Right ventricle myocardium superior (tissue), 1 donor: ENCODE measurements around the gene PTPN21. TPM values are rescaled to one million over a fixed set of nuclear protein-coding genes. Genes with fewer than 3 reads are reported as not detected.

ENCODE experiments used
- ATAC-seq: fragments of 200-7000 bp; cut with Tn5 transposase; one replicate; pipeline ENCODE4 v1.9.1; 2020; ENCODE audit warnings: mild to moderate bottlenecking; ENCODE audit not compliant: poor library complexity
- DNase-seq: peaks from one replicate; pipeline ENCODE4 v3.0.0-alpha.2; 2020
- intact Hi-C: fragments of 100-400 bp; cut with DNase I; formaldehyde crosslinking; loops from one replicate; pipeline ENCODE4 v1.11.2; 2022
- total RNA-seq: library from RNA; stranded (reverse); fragmentation: NEBNext Ultra II Directional; extraction: Animal tissue kit (Norgen Biotek cat#: 25700); gene quantifications from one replicate; pipeline ENCODE4 v1.2.1, GENCODE V29; 2021
- donor health status: DM: no; HTN: yes; CAD: no; lungs with severe emphysema.

The PTPN21 gene
- total RNA-seq, 1 donor from 2014 or later = 32.2 TPM

- no peak for ATAC-seq
- DNase-seq = no peak
- intact Hi-C loops = no loop called here
Measured at GRCh38 chr14:88518592-88519512, 36.0 kb downstream of the PTPN21 start.

DNA sequence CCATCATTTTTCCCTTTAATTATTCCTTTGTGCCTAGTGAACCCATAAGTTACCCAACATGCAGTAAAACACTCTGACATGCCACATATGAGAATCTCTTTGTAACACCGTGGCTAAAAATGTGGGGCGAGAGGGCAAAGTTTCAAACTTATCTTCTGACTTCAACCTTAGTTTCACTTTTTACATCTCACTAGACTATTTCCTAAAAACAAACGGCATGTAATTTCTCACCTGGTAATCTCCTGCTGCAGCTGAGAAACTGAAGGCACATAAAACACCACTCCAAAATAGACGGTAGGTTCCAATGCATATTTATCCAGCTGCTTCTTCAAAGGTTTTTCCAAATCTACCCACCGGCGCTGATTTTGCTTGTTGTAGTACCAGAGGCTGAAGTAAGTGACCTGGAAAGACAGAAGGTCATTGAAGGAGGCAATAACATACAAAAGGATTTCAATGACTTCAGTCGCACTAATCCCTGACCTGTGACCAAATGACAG, 37.9 kb downstream of the PTPN21 start:
- intact Hi-C loops = no loop called here
- DNase-seq (no peak), ATAC-seq (peak; percentile 19)

DNA sequence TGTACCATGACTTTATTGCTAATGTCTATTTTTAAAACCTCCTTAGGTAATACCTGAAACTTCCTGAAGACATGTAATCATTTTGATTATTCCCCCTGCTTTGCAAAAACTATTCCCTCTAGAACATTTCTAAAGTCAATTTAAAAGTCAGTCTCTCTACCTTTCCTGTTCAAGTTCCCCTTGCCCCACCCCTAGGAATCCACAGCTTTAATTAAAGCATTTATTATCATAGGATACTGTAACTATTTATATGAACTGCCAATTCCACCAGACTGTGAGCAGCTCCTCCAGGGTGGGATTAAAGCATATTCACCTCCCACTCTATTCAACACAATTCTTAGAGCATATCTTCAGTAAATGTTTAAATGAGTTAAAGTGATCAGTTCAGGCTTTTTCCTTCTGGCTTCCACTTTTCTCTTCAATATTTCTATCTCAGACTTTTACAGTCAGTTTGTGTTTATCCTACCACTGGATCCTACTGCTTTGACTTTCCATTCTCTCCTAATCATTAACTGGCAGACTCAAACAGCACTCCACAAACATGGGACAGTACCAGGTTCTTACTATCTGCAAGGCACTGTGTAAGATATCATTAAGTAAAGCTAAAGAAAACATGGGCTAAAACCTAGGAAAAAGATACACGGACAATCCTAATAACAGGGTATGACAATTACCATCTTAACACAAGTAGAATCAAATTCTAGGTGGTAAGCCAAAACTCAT, 39.1 kb downstream of the PTPN21 start:
- ATAC-seq (peak; percentile 70), DNase-seq (no peak)
- intact Hi-C loops = no loop called here

DNA sequence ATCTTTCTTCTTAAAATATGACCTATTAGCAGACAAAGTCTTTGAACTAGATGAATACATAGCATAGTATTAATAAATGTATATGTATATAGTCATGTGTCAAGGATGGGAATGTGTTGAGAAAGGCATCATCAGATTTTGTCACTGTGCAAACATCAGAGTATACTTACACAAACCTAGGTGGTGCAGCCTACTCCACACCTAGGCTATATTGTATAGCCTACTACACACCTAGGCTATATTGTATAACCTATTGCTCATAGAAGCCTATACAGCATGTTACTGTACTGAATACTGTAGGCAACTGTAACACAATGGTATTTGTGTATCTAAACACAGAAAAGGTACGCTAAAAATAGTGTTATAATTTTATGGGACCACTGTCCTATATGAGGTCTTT, 47.6 kb downstream of the PTPN21 start:
- intact Hi-C loops = no loop called here
- no peak for DNase-seq
- no peak for ATAC-seq

DNA sequence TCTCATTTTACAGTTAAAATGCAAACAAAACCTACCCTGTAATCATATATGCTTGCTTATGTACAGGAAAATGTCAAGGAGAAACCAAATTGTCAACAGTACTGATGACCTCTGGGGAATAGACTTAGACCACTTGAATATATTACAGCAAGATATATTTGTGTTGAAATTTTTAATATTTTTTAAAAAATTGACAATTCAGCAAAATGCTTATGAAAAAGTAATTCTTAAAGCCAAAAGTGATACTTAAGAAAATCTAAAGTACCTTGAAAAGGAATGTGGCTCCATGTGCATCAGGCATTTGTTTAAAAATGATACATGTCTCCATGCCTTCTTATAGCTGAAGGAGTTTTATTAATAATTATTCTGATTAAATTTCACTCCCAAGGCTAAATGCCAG, 49.2 kb downstream of the PTPN21 start:
- DNase-seq (no peak), ATAC-seq (no peak)
- intact Hi-C loops = no loop called here

DNA sequence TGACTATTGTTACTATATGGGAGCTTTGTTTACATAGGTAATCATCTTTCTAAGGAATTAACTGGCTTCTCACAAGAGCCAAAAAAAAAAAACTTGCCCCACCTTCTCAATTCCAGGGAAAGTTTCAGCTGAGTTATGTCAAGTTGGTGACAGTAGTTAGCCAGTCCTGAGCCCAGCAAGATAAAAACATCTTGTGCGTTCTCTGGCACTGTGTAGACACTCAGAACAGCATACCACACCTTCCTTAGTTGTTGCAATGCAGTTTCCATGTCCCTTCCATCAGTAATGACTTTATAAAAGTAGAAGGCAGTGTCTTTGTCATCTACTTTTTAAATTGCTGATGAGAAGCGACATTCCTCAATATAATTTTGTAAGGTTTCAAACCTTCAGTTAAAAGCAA, 50.2 kb downstream of the PTPN21 start:
- peak; percentile 61 for ATAC-seq
- intact Hi-C loops = no loop called here
- DNase-seq = no peak

GRCh38 chr14:88503754-88504406, 50.9 kb downstream of the PTPN21 start:
- ATAC-seq (no peak), DNase-seq (no peak)
- intact Hi-C loops = no loop called here

- DNase-seq (no peak), ATAC-seq (no peak)
- intact Hi-C loops = no loop called here
Measured at GRCh38 chr14:88502740-88503139, 52.1 kb downstream of the PTPN21 start.

- DNase-seq = no peak
- ATAC-seq = no peak
- intact Hi-C loops = no loop called here
Measured at GRCh38 chr14:88500611-88501010, 54.2 kb downstream of the PTPN21 start.

DNA sequence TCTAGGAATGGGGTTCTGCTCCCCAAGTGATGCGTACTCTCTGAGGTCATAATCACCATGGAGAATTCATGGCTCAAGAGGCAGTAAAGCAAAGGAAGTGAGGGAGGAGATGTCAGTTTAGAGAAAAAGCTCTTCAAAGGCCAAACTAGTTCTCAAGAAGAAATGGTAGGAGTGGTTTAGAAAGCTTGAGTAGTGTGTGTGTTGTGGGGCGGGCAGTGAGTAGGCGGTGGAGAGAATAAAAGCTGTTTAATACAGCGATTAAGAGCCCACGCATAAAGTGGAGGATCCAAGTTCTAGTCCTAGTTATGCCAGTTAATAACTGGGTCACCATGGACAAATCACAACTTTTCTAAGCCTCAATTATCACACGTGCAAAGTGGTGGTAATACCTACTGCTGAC, 55.6 kb downstream of the PTPN21 start:
- DNase-seq (no peak), ATAC-seq (no peak)
- intact Hi-C loops = no loop called here

DNA sequence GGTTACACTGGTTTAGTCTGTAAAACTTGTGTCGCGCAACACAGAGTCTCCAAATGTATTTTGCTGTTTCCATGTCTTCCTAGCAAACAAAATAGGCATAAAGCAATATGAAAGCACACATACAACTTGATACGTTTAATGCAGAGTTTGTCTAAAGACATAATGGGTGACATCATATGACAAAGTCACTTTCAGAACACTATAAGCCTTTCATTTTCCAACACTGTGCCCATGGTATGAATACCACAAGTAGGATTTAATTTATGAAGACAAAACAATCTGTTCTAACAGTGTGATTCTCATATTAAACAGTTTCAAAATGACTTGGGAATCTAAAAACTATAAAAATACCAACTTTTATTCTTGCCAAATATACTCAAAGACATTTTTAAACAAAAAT, 58.4 kb downstream of the PTPN21 start:
- intact Hi-C loops = no loop called here
- DNase-seq (no peak), ATAC-seq (no peak)

DNA sequence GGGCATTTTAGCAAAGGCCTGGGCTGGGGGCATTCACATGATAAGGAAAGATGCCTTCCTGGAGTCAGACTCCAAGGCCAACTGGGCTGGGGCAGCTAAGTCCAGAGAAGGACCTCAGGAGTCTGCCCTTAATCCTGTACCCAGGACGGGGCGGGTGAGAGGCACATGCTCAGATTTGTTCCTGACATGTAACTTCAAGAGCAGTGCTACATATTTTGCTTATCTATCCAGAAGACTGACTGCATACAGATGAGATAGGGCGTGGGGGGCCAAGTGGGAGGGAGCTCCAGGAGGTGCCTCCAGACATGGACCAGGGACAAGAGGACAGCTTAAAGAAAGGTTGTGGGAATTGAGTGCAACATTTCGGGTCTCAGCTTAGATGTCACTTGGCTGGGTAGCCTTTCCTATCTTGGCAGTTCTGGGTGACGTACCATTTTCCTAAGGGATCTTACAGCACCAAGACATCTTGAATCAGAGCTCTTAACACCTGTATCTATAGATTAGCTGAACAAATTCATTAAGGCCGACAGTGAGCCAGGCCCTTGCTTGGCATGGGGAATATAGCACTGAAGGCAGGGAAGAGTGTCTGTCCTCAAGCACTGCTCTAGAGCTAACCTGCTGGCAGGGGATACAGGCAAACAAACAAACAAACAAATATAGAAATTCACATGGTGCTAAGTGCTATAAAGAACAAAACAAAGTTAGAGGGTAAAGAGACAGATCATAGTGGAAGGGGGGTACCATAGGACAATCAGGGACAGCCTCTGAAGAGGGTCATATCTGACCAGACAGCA, 61.2 kb downstream of the PTPN21 start:
- DNase-seq (peak; percentile 58), ATAC-seq (peak; percentile 74)
- intact Hi-C loops = loop anchor here (5.0 kb wide), 1 partner anchor 69 kb away; the partner anchor contains the start of gene ZC3H14

DNA sequence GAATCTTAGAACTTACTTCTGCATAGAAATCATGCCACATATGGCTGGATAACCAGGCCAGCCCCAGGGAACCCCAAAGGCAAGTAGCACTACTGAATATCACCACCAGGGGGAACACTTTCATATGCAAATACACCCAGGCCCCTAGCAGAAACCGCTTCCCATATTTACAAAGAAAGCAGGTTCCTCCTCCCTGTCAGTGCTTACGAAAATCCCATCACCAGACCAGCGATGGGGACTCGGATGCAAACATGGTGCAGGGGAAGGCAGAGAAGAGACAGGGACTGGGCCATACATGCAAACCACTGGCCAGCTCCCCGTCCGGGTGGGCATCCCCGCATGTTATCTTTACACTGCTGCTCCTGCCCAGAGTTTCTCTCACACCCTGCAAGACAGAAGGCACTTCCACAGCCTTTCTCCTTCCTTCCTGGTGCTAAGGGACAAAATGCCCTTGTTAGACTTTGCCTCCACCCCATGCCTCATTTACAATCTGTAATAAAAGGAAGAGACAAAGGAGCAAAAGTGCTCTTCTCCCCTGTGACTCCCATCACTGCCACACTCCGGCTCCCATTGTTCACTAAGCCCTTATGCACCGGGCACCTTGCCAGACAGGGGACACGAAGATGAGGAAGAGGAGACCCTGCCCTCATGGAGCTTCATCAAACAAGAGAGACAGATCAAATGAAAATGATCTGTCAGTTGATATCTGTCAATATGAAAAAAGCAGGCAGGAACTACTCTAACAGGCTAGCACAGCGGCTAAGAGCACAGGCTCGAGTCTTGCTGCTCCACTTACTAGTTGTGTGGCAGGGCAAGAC, 62.3 kb downstream of the PTPN21 start:
- intact Hi-C loops = loop anchor here (5.0 kb wide), 1 partner anchor 70 kb away; the partner anchor contains the start of gene ZC3H14
- no peak for DNase-seq
- ATAC-seq = peak; percentile 81

GRCh38 chr14:88490168-88490567, 64.6 kb downstream of the PTPN21 start:
- intact Hi-C loops = loop anchor here (5.0 kb wide), 1 partner anchor 72 kb away; the partner anchor contains the start of gene ZC3H14
- ATAC-seq (no peak), DNase-seq (no peak)

- ATAC-seq = no peak
- DNase-seq = no peak
- intact Hi-C loops = no loop called here
Measured at GRCh38 chr14:88488897-88489296, 65.9 kb downstream of the PTPN21 start.

DNA sequence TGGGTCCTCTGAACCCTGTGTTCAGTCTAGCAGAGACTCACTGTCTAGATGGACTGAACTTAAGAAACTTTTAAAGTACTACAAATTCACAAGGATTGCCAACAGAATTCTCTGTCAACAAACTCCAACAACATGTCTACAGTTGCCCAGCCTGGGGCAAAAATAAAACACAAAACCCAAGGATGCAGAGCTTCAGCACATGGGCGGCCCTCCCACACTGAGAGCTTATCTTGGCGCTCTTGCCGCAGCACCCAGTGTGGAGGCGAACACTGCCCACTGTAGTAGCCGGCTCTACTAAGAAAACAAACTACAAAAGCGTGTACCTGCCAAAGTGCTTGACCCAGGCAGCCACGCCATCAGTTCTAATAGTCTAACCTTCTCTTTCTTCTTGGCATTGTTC, 66.7 kb downstream of the PTPN21 start:
- DNase-seq (no peak), ATAC-seq (no peak)
- intact Hi-C loops = no loop called here

DNA sequence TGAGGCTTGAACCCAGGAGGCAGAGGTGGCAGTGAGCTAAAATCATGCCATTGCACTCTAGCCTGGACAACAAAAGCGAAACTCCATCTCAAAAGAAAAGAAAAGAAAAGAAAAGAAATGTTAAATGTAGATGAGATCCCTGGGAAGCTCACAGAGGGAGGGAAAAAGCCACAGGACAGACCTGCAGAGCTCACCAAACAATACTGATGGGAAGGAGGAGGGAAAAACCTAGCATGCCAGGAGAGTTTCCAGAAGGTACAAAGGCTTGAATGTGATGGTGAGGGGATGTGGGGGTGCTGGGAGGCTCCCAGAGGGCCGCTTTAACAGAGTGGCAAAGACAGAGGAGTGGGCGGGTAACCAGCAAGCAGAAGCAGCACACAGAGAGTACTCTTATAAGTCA, 72.3 kb downstream of the PTPN21 start:
- intact Hi-C loops = no loop called here
- ATAC-seq (no peak), DNase-seq (no peak)

- DNase-seq (no peak), ATAC-seq (peak; percentile 75)
- intact Hi-C loops = no loop called here
Measured at GRCh38 chr14:88481794-88482193, 73.0 kb downstream of the PTPN21 start.
